HG02885 (cell line): ENCODE measurements around the gene BUD13.

Experiments used
- ATAC-seq: cut with Tn5 transposase; IDR thresholded peaks from one replicate; pipeline ENCODE4 v1.9.1; 2021; ENCODE audit warnings: mild to moderate bottlenecking; ENCODE audit not compliant: unreplicated experiment, poor library complexity

The BUD13 gene

DNA sequence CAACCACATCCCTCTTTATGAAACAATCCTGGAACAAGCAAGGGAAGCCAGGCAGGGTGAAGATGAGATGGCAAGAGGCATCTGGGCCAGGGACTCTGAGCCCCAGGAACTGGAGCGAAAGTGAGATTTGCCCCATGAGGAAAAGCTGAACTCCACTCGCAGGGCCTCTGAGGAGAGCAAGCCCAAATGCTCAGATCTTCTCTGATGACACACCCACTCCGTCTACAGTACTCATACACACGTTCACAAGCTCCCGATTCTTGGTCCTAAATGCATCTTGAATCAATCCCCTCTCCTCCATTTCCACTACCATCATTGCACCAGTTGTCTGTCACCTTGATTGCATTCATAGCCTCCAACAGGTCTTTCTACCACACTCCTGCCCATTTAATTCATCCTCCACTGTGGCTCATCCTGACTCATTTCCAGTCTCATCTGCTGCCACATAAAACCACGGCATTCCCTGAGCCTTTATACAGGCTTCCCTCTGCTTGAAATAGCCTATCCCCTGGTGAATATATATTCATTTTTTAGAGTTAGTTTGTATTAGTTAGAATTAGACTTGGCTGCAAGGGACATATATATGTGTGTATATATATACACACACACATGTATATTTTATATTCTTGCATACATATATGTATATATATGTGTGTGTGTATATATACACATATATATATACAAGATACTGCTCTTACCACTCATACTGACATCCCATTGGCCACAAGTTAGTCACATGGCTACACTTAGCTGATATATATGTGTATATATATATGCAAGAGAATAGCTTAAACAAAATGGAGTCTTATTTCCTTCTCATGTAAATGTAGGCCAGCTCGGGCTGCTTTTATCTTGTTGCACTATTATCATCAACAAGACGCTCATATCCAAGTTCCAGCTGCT lies 20.3 kb upstream of the BUD13 start:
- no peak for ATAC-seq

DNA sequence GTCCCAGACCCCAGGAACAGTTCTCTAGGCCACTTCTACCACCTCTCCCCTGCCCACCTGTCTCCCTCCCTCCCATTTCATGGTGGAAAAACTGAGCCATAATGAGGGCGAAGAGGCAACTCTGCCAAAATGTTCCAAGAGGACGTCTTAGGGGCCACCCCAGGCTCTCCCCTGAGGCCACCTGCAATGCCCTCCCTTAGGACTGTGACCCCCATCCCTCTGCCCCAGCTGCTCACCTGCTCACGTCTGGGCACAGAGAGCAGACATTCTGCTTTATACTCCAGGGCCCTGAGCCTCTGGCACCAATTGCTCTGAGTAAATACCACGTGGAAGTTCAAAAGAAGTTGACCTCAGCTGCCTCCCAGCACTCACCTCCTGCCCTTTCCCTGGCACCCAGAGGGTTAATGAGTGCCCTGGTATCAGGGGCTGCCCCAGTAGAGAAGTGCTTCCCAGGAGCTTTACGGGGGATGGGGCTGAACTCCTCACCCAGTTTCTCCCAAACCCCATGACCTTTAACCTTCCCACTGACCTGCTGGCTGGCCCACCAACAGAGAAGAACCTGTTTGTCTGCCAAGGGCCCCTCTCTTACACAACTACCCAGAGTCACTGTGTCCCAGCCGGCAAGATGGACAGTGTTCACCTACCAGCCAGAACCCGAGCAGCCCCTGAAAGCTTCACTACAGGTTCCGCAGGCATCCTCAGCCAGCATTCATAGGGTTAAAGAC lies 19.5 kb upstream of the BUD13 start:
- no peak for ATAC-seq

DNA sequence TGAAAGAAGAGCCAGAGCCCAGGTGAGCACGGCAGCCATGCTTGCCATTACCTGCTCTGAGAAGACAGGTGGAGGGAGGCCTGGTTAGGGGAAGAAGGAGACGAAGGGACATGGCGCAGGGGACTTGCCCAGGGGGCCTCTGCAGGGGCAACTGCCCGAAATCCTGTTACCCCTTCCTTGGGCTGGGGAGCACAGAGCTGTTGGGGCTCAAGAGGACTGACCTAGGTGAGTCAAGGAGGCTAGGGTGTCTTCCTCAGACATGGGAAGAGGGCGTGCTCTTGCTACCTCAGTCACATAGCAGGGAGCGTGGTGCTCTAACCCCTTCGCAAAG lies 19.0 kb upstream of the BUD13 start, which contains the start of gene APOA5:
TSS of gene APOA5 (minus strand) at position 67 of the 331 bp plus-strand sequence. CDS start at position 48, 19 bp downstream.
- no peak for ATAC-seq

DNA sequence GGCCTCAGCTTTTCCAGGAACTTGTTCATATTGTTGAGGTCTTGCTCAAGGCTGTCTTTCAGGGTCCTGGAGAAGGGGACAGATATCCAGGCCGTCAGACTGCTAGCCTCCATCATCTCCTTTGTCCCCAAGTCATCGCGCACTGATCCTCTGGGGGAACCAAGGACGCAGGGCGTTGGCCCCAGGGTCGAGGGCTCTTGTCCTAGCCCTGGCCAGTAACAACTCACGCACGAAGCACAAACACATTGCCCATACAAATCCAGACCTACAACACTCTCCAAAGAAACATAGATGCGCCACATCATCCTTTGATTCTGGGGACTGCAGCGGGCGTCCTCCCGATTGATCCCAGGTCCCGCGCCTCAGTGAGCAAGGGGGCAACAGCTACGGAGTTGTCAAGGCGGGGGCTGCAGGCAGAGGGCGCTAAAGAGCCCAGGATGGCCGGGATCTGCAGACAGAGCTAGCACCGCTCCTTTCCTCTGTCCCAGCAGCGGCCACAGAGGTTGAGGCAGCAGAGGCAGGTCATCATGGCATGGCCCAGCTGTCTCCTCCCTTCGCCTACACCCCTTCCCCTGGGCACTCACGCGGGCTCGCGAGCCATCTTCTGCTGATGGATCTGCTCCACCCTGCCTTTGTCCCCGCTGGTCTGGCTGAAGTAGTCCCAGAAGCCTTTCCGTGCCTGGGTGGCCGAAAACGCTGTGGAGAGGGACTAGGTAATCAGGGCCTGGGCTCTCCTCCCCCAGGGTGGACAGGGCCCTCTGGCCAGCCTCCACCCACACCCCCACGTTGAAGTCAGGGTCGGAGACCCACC lies 18.4 kb upstream of the BUD13 start:
- peak; percentile 34 for ATAC-seq

DNA sequence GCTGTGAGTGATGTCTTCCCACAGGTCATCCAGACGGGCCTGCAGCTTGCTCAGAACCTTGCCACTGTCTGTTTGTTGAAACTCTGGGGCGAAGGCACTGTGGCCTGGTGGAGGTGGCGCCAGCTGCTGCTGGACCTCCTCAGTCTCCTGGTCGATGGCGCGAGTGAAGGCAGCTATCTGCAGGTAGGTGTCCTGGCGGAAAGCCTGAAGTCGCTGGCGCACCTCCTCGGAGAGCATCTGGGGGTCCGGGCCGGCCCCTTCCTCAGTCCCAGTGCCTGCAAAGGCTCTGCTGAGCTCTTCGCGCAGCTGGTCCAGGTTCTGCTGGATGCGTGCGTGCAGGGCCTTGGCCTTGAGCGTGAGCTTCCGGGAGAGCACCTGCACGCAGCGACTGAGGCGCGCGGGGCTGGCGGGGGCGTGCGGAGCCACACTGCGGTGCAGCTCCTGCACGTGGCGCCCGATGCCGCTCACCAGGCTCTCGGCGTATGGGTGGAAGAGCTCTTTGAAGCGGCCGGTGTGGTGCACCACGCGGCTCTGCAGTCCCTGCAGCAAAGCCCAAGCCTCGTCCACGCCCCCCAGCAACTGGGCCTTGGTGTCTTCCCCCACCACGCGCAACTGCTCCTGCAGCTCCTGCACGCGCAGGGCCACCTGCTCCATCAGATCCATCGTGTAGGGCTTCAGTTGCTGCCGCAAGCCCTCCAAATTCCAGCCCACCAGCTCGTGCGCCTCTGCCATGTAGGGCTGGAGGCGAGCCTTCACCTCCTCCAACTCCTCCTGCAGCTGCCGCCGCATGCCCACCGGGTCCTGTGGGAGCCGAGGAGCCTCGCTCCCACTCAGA lies 17.6 kb upstream of the BUD13 start:
- no peak for ATAC-seq

DNA sequence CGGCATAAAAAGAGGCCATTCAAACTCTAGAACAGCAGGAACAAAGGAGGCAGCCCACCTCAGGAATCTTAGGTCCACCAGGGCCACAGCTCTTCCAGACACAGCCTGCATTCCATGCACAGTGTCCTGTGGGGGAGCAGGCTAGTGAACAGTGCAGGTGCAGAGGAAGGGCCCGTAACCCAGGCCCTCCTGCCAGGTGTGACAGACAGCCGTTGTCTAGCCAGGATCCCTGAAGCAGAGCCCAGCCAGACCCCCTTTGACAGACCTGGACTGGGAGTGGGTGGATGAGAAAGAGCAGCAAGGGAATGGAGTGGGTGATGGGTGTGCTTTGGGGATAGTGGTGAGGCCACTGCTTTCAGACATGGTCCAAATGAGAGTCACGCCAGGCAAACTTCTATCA lies 16.2 kb upstream of the BUD13 start:
- no peak for ATAC-seq

DNA sequence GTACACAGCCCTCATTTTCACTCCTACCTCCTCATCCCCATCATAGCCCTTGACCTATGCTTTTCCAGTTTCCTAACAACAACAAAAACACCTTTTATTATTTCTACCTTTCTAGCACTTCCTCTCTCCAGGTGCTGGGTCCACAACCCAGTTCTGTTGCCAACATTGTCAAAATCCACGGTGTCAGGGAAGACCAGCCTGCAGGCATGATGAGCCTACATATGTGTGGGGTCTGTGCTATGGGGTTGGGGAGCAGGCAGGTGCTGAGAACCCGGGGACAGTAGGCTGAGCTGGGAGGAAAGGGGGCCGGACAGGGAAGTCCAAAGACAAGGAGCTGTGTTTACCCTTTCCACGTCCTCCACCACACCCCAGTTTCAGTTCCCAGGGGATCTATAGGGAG lies 15.7 kb upstream of the BUD13 start:
- no peak for ATAC-seq

DNA sequence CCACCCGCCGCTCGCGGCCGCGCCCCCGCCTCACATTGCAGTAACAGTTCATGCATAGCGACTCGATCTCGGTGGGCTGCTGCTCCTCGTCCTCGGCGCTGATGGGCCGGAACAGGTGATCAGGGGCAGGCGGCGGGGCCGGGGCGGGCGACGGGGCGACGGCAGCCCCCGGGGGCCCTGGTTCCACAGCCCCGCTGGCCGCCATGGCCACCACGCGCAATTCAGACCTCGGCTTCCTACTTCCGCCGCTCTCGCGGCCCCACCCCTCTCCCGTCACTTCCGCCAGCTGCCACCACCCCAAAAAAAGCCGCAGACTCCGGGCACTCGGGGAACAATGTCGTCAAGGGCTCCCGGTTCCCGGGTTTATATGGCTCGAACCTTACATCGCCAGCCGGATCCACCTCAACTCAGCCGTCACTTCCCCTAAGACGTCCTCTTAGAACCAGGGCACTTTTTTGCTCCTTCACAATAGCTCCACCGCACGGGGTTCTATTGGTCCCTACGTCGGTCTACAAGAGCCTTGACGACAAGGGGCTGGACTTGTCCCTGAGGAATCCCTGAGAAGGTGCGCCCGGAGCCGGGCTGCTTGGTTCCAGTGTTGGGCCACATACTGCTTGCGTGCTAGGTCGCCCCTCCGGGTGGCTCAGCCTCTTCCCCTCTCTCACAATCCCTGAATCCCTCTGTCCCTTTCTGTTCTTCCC lies 15.1 kb upstream of the BUD13 start, which contains the start of gene ZPR1:
TSS of gene ZPR1 (minus strand) at position 238 of the 701 bp plus-strand sequence. CDS start at position 205, 33 bp downstream.
- peak; percentile 91 for ATAC-seq

DNA sequence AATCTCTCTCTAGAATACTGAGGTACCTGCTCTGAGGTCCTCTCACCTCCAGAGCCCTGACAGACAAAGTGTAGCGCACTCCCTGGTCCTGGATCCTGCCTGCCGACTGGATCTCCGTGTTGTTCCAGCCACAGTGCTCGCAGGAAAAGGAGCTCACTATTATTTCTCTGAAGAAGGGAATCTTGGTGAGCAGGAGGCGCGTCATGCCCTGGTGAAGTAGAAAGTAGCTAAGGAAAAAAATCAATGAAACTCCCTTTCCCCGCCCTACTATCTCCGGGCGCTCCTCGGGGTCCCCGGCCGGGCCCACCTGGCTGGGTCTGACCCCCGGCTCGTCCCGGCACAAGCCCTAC lies 14.6 kb upstream of the BUD13 start:
- peak; percentile 13 for ATAC-seq

DNA sequence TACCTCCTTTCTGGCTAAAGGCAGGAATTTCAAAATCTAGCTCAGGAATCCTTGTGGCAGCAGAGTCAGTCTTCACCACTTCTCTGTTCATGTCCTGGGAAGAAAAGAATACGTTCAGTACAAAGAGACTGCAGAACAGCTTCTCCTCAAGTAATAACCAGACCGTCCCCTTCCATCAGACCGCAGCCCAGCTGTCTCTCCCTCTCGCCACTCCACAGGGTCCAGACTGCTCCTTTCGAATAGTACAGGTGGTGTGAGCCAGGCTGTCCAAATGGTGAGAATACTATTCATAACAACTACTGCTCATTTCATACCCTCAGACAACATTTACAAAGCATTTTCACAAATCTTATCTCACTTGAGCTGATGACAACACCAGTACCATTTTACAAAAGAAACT lies 14.2 kb upstream of the BUD13 start:
- no peak for ATAC-seq

DNA sequence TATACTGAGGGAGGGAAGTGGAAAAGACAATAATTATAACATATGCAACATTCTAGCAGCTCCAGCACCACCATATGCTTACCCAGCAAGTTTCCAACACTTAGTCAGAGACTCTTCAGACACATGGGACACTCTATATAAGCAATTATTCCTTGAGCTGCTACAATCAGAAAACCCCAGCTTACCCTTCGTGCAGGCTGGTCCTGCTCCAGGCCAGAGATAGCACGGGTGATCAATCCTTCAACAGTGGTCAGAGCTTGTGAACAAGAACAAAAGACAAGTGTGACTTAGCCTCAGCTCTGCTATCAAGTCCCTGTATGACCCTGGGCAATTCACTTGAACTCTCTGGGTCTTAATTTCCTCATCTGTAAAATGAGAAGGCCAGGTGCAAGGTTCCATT lies 13.5 kb upstream of the BUD13 start:
- no peak for ATAC-seq

DNA sequence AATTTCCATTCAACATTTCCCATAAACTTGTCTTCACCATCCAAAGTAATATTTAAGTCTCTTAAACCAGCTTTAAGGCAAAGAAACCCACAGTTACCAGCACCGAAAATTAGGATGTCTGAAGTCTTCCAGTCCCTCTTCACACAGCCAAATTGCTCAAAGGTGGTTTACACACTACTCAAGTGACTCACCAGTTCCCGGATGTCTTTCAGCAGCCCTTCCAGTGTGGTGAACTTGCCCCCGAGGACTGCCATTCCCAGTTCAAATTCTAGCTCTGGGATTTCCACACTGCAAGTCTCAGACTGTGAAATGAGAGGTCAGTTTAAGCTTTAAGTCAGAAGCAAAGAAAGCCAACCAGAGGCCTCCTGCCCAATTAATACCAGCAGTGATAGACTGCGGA lies 9.9 kb upstream of the BUD13 start:
- no peak for ATAC-seq

DNA sequence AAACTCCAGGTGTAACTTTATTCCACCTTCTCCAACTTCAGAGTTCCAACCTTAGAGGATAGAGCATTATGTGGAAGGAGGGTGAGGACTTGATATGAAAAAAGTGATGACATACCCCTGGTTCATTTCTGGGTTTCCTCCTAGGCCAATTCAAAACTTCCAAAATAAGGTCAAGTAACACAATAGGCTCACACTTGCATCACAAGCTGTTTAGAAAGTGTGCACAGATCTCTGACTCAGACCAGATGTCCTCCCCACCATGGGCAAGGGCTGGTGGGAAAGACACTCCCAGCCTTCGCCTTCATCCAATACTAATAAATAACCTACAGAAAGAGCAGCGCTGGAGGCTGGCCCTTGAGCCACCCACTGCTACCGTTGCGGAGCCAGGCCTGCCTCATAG lies 5.8 kb upstream of the BUD13 start:
- no peak for ATAC-seq

DNA sequence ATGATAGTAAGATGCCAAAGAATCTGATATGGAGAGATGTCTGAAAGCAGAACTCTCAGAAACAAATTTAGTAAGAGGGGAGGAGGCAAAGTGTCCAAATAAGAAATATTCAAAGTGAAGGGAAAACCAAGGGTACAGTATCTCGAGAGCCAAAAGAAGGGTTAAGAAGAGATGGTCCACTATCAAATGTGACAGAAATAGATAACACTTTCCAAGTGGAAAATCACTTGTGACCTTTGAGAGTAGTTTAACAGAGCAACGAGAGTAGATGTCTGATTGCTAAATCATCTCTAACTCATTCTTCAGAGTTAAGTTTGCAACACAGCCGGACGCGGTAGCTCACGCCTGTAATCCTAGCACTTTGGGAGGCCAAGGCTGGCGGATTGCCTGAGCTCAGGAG lies 4.3 kb upstream of the BUD13 start:
- no peak for ATAC-seq

DNA sequence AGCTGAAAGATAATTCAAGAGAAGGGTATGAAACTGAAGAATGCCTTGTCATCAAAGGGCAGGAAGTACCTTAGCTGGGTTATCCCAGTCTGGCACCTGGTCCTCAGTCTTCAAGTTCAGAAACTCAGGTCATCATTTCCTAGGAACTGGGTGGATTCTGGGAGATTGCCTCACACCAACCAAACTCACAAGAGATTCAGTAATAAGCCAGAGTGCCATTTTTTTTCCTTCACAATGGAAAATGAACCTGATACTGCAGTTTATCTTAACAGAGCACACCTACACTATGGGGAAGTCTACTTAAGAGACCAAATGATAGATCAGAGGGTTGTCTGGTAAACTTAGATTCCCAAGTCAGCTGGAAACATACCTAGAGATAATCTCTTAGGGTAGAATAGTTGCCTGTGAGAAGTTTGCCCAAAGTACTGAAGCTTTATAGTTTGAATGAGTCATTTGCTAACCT lies 3.8 kb upstream of the BUD13 start:
- ATAC-seq, result no peak

DNA sequence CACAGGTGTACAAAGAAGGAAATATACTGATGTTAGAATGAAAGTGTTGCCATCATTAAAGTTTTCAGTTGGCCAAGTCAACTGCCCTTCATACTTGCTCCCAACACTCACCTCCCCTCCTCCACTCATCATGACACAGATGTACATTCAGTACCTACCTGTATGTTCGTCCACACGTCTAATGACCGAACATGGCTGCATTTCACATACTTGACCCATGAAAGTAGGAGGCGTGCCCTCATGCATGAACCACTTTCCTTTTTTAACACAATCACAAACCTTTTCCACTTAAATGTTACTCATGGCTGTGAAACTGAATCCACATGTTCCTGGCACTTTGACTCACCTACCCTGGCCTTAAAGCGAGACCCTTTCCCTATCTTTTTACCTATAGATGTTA lies 3.2 kb upstream of the BUD13 start:
- ATAC-seq, result no peak

DNA sequence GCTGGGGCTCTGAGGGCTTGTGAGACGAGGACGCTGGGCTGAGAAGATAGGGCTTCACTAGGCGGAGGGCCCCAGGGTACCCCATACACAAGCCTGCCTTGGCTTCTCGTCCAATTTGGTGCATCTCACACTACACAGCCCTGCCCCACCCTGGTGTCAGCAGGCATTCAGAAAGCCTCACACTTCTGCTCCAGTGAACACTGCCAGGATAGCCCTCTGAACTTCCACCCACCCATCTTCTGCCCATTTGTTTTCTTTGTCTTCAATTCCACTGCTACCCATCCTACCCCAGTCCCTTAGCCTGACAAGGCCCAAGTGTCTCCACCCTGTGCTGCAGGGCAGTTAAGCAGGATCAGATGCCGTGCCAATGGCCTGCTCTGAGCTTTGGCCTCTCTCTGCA lies 1.9 kb upstream of the BUD13 start:
- ATAC-seq, result no peak

DNA sequence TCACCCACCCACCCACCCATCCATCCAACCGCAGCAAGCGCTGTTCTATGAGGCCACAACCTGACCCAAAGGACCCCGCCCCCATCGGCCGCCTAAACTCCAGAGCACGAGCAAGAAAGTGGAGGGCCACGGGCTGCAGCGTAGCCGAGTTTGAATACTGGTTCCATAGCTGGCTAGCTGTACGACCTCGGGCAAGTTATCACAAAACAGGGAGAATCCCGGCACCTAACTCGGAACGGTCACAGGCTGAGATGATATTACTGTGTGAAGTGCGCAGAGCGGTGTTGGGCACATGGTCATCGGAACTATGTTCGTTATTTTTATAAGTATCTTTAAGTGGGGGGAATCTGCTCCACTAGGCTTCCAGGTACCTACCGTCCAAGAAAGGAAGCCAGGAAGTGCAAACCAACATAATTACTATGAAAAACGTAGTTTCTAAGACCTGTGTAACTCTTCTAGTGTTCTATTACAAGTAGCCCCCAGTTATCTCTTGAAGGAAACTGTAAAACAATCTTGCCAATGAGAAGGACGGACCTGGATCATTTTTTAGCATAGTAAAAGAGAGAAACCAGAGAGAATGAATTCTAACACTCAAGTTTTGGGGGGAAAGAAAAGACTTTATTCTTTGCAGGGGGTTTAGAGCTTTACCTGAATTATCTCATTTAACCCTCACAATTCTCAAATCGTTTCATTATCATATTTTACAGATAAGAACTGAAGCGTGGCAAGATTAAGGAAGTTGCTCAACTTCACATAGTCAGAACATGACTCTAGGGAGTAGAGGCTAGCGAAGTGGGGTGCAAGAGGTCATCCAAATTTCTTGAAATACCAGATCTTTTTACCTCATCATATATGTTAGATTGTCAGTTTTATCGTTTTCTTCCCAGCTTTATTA lies 663 bp upstream of the BUD13 start:
- ATAC-seq, result peak; percentile 43
